Muscle of back (tissue), 11 donors: ENCODE results near the gene PRDM5. TPM values are rescaled to one million over a fixed set of nuclear protein-coding genes. Genes with fewer than 3 reads are reported as not detected.
"Not testable (repeated sequence)": the region's sequence is repeated elsewhere in the genome, so short reads cannot be mapped to it uniquely, and the experiment has no call there.

Experiments
- DNase-seq, 3 donors: peaks; one replicate each; pipeline versions ENCODE4 v3.0.0 to v3.0.0-alpha.2; 2013
- polyA plus RNA-seq, 10 donors: library from polyadenylated mRNA; unstranded; fragments of 120-200 nt; gene quantifications; one replicate each; pipeline ENCODE4 v1.2.1, GENCODE V29; 2013; ENCODE audit not compliant: insufficient read length in 10 of 10

PRDM5 gene
- polyA plus RNA-seq, 10 donors = 8.1 to 14.0 (median 11.1) TPM

GRCh38 chr4:120755864-120756263 is 166.7 kb downstream of the PRDM5 start:
- no peak for DNase-seq

DNA sequence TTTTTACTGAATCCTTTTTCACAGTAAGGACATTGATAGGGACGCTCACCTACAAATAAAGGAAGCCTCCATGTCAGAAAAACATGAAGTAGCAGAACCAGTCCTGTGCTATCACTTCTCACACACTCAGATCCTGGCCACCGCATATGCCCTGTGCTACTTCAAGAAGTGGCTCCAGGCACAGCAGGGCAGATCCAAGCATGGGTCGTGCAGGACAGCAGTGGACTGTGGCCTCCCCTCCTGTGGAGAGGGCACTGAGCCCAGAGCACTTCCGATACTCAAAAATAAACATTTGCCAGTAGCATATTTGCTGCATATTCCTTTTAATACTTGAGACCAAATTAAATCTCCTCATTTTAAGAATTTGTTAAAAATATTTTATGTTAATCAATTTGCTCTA is 167.9 kb downstream of the PRDM5 start:
- no peak for DNase-seq

DNA sequence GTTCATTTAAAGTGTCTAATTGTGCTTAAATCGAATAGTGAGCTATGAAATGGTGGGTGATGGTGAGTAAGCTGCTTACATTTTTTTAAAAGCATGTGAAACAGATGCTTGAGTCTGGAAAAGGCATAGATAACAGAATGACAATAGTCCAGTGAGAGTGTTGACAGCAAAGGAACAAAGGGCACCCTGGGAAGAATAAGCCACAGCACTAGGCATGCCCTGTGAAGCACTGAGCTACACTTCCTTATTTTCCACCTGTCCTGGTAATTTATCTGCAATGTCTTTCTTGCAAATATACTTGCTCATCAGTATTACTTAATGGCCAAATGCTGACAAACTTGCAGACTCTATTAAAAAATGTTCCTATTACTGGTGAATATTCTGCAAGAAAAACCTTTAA is 168.7 kb downstream of the PRDM5 start:
- no peak for DNase-seq

DNA sequence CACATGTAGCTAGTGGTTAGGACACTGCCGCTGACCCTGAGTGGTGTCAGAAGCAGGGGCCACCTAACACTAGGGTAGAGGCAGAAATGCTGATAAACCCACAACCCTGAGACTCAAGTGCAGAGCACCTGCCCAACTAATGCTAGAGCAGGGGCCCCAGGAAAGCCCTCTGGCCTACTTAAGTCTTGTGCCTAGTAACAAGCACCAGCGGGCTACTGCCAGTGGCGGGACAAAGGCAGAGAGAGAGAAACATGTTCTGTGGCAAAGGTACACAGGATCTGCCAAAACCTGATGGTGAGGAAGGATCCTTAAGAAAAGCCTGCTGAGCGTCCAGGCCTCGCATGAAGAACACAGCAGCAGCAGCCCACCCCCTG is 172.4 kb downstream of the PRDM5 start:
- DNase-seq = no peak

DNA sequence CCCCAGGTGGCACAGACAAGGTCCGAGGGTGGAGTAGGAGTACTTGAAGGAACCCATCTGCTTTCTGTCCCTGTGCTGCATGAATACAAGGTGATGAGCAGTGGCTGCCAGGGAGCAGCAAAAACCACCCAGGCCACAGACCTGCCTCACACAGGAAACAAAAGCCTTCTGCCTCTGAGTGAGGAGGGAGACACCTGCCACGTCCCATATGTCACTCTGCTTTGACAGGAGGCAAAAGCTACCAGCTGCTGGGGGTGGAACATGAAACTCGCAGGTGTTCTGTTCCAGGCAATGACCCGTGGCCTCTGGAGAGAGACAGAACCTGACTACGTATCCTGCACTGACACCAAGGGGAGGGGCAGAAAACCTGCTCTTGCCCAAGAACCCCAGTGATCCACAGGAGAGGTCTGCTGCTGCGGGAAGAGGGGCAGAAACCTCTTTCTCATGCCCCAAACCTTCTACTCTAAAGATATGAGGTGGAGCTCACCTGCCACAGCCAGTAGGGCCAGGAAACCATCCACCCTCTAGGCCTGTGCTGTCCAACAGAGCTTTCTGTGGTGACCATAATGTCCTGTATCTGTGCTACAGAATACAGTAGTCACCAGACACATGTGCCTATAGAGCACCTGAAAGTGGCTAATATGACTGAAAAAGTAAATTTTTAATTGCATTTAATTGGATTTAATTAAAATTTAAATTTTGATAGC is 172.9 kb downstream of the PRDM5 start:
- DNase-seq = peak in 1 of 3 donors; percentile 17

DNA sequence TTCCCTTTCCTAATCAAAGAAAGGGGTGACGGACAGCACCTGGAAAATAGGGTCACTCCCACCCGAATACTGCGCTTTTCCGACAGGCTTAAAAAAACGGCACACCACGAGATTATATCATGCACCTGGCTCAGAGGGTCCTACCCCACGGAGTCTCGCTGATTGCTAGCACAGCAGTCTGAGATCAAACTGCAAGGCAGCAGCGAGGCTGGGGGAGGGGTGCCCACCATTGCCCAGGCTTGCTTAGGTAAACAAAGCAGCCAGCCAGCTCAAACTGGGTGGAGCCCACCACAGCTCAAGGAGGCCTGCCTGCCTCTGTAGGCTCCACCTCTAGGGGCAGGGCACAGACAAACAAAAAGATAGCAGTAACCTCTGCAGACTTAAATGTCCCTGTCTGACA is 180.9 kb downstream of the PRDM5 start:
- DNase-seq = not testable (repeated sequence)

- DNase-seq = no peak
These were observed 186.2 kb downstream of the PRDM5 start for GRCh38 chr4:120736312-120736711.

- no peak for DNase-seq
These were observed 188.6 kb downstream of the PRDM5 start for GRCh38 chr4:120733968-120734367.

- no peak for DNase-seq
These were observed 189.5 kb downstream of the PRDM5 start for GRCh38 chr4:120733054-120733453.

DNA sequence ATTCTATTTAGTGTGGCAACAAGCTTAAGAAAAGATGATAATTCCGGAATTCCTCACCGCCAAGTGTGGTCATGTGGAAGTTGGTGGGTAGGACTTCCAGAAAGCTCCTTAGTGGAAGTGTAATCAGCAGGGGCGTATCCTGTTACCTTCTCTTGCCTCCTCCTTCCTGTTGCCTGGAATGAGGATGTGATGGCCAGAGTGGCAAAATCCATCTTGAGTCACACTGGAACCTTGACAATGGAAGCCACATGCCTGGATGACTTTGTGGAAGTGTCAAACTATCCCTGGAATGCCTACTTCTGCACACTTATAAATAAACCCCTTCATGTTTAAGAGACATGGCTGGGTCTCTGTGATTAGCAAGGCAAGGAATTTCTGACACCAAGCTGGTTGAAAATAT is 191.0 kb downstream of the PRDM5 start:
- DNase-seq = no peak

- DNase-seq = no peak
These were observed 191.7 kb downstream of the PRDM5 start for GRCh38 chr4:120730777-120731320.

DNA sequence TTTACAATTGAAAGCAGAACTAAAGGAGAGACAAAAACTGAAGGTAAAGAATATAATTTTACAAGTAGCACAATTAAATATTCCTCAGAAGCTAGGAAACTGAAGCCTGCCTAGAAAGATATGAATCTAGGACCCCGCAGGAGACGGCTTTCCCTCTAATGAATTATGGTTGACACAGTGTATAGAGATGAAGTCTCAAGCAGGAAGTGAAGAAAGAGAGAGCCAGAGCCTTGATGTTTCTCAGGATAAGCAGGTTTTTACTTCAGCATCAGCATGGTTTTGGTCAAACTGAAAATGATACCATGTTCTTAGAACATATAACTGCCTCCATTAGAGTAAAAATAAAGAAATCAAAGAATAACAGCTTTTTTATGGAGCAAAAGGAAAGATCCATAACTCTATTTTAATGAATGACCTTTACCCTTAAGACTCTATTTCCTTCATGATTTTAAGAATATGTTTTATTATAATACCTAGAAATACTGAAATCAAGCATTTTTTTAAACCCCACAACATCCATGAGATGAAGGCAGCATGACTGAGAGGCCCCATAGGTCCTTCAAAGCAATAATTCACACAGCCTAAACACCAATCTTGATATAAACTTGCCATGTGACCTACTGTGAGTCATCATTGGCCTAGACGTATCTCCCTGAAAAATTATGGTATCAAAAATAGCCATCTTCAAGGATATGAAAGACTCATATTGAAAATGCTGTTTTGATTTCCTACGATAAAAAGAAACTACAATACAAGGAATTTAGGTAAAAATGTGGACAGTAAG is 193.4 kb downstream of the PRDM5 start:
- DNase-seq = no peak

- DNase-seq = no peak
These were observed 196.6 kb downstream of the PRDM5 start for GRCh38 chr4:120725639-120726580.

- DNase-seq = no peak
These were observed 197.9 kb downstream of the PRDM5 start for GRCh38 chr4:120724656-120725055.

- no peak for DNase-seq
These were observed 198.5 kb downstream of the PRDM5 start for GRCh38 chr4:120723986-120724385.

GRCh38 chr4:120723105-120723504 is 199.4 kb downstream of the PRDM5 start:
- DNase-seq = no peak

DNA sequence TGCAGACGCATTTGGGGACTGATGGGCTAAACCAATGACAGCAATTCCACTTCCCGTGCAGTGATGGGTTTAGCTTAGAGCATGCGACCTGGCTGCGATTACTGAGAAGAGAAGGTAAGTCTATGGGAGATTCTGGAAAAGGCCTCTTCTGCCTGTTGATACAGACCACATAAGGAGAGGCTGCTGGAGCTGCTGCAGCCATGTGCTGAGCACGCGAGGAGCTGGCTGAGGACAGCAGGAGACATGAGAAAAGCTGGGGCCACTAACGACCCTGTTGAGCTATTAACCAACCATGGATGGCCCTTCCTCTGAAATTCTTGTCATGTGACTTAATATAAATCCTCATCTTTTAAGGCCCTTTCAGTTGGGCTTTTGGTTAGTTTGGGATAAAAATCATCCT is 199.9 kb downstream of the PRDM5 start:
- no peak for DNase-seq

GRCh38 chr4:120720354-120720934 is 202.1 kb downstream of the PRDM5 start:
- DNase-seq = no peak

- peak; percentile 35 to 60 (median 43) for DNase-seq
These were observed 203.5 kb downstream of the PRDM5 start for GRCh38 chr4:120718979-120719566.

- DNase-seq = no peak
These were observed 206.2 kb downstream of the PRDM5 start for GRCh38 chr4:120716346-120716745.

DNA sequence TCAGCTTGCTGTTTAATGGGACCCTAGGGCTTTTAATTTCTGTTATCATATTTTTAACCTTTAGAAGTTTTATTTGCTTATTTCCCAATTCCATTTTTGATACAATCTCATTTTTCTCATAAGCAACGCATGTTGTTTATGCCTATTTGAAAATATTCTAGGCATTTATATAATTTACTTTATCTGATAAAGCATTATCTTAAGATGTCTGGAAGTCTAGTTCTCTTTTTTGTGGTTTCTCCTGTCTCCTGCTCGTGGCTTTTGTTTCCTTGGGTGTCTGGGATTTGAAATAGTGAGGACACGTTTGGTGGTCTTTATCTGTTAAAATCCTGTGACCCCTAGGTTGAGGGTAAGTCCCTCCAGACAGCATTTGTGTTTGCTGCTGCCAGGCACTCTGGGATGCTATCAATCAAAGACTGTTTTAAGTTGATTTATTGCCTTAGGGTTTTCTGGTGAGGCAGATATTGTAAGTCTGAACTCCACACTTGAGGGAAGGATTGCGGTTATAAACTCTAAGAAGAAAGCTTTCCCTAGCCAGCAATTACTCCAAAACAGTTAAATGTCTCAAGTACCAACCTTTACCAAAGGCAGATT is 208.0 kb downstream of the PRDM5 start:
- DNase-seq = no peak
